ENCODE measurements around the gene CASZ1. TPM values are rescaled to one million over a fixed set of nuclear protein-coding genes. Genes with fewer than 3 reads are reported as not detected.
A peak's percentile ranks its signal among the peaks of the same experiment; 100 is the strongest.

Gene CASZ1
- polyA plus RNA-seq, 4 donors = 13.5 to 23.0 (median 14.5) TPM

- no peak overlapping the region for H3K27ac ChIP-seq (ENCODE audit: low read depth in 1 of 3, low read length in 2 of 3)
- H3K4me3 ChIP-seq (ENCODE audit: low read depth in 1 of 3, low read length in 3 of 3) = no peak overlapping the region
- DNase-seq (no peak), FAIRE-seq (no peak)
- whole genome bisulfite sequencing, 3 donors = 69 to 70% (median 69%) methylated on average over 4 of the region's 4 CpGs
- H3K27me3 ChIP-seq (ENCODE audit: control insufficient read depth in 3 of 3, insufficient read depth in 3 of 3, low read length in 3 of 3) = peaks cover 0 to 2% (median 0%) of the 10 kb centered on the region in 3 donors
- H3K9me3 ChIP-seq (ENCODE audit: control insufficient read depth in 2 of 2, insufficient read depth in 1 of 2, low read depth in 1 of 2, low read length in 1 of 2) = no peaks in the 10 kb centered on the region
- H3K4me1 ChIP-seq (ENCODE audit: control insufficient read depth in 3 of 3, insufficient read depth in 2 of 3, low read depth in 1 of 3, low read length in 2 of 3) = peaks cover 0 to 15% (median 7%) of the 10 kb centered on the region in 3 donors
- H3K36me3 ChIP-seq (ENCODE audit: control insufficient read depth in 3 of 3, insufficient read depth in 2 of 3, low read depth in 1 of 3, low read length in 3 of 3) = peaks cover 0 to 69% (median 2%) of the 10 kb centered on the region in 3 donors
These were observed 45.3 kb downstream of the CASZ1 start for GRCh38 chr1:10751160-10751559.

- no peak overlapping the region for H3K4me3 ChIP-seq (ENCODE audit: low read depth in 1 of 3, low read length in 3 of 3)
- no peaks in the 10 kb centered on the region for H3K9me3 ChIP-seq (ENCODE audit: control insufficient read depth in 2 of 2, insufficient read depth in 1 of 2, low read depth in 1 of 2, low read length in 1 of 2)
- no peak for DNase-seq
- 77 to 83% (median 82%) methylated on average over 18 of the region's 18 CpGs for WGBS, 3 donors
- FAIRE-seq = no peak
- H3K27me3 ChIP-seq (ENCODE audit: control insufficient read depth in 3 of 3, insufficient read depth in 3 of 3, low read length in 3 of 3) = no peaks in the 10 kb centered on the region
- peaks cover 0 to 41% (median 0%) of the 10 kb centered on the region in 3 donors for H3K36me3 ChIP-seq (ENCODE audit: control insufficient read depth in 3 of 3, insufficient read depth in 2 of 3, low read depth in 1 of 3, low read length in 3 of 3)
- H3K27ac ChIP-seq (ENCODE audit: low read depth in 1 of 3, low read length in 2 of 3) = peak overlapping the region in 1 of 3 donors; percentile 61
- peaks cover 2 to 29% (median 13%) of the 10 kb centered on the region in 3 donors for H3K4me1 ChIP-seq (ENCODE audit: control insufficient read depth in 3 of 3, insufficient read depth in 2 of 3, low read depth in 1 of 3, low read length in 2 of 3)
These were observed 50.5 kb downstream of the CASZ1 start for GRCh38 chr1:10745886-10746455.

DNA sequence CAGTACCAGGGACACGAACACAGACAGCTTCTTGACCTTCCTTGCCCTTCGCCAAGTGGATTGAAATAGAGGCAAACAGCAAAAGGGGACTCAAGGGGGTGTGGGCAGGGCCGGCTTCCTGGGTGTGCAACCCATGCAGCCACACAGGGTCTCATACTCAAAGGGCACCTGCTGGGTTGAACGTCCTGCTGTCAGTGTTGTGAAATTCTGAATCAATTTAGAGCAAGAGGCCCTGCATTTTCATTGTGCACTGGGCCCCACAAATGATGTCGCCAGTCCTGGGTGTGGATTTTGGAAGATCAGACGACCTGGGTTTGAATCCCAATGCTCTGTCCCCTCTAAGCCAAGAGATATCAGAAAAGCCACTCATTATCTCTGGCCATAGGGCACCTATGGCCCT lies 51.1 kb downstream of the CASZ1 start:
- peaks cover 0 to 44% (median 0%) of the 10 kb centered on the region in 3 donors for H3K36me3 ChIP-seq (ENCODE audit: control insufficient read depth in 3 of 3, insufficient read depth in 2 of 3, low read depth in 1 of 3, low read length in 3 of 3)
- DNase-seq = peak in 1 of 2 donors; percentile 35
- H3K9me3 ChIP-seq (ENCODE audit: control insufficient read depth in 2 of 2, insufficient read depth in 1 of 2, low read depth in 1 of 2, low read length in 1 of 2) = no peaks in the 10 kb centered on the region
- H3K27ac ChIP-seq (ENCODE audit: low read depth in 1 of 3, low read length in 2 of 3) = peak overlapping the region in 1 of 3 donors; percentile 61
- WGBS, 3 donors = 34 to 70% (median 44%) methylated on average over 6 of the region's 6 CpGs
- H3K27me3 ChIP-seq (ENCODE audit: control insufficient read depth in 3 of 3, insufficient read depth in 3 of 3, low read length in 3 of 3) = no peaks in the 10 kb centered on the region
- H3K4me3 ChIP-seq (ENCODE audit: low read depth in 1 of 3, low read length in 3 of 3) = no peak overlapping the region
- peaks cover 2 to 29% (median 13%) of the 10 kb centered on the region in 3 donors for H3K4me1 ChIP-seq (ENCODE audit: control insufficient read depth in 3 of 3, insufficient read depth in 2 of 3, low read depth in 1 of 3, low read length in 2 of 3)
- FAIRE-seq = no peak

DNA sequence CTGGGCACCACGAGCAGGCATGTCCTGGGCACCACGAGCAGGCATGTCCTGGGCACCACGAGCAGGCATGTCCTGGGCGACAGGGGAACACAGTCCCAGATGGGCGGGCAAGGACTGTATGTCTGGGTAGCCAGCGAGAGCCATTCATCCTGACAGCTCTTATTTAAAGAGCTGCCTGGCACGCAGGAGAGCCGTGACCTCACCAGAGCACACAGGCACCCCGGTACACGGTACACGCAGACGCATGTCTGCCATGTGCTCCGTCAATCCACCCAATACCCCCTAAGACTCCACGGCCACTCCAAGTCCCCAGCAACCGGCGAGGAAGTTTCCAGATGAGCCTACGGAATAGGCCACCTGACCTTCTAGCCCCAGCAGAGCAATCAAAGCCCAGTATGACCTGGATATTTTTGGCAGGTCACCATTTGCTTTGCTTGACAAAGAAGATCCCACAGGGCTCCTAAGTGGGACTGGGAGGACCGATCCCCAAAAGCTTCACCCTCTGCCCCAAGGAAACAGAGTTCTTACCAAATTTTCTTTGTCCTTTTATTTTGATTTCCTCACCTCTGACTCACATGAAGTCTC lies 51.7 kb downstream of the CASZ1 start:
- FAIRE-seq = no peak
- Histone ChIP-seq H3K9me3 (ENCODE audit: control insufficient read depth in 2 of 2, insufficient read depth in 1 of 2, low read depth in 1 of 2, low read length in 1 of 2) (no peaks in the 10 kb centered on the region), H3K27ac (ENCODE audit: low read depth in 1 of 3, low read length in 2 of 3) (peak overlapping the region in 1 of 3 donors; percentile 61), H3K4me3 (ENCODE audit: low read depth in 1 of 3, low read length in 3 of 3) (no peak overlapping the region), H3K36me3 (ENCODE audit: control insufficient read depth in 3 of 3, insufficient read depth in 2 of 3, low read depth in 1 of 3, low read length in 3 of 3) (peaks cover 0 to 41% (median 0%) of the 10 kb centered on the region in 3 donors), H3K4me1 (ENCODE audit: control insufficient read depth in 3 of 3, insufficient read depth in 2 of 3, low read depth in 1 of 3, low read length in 2 of 3) (peaks cover 2 to 35% (median 15%) of the 10 kb centered on the region in 3 donors), H3K27me3 (ENCODE audit: control insufficient read depth in 3 of 3, insufficient read depth in 3 of 3, low read length in 3 of 3) (no peaks in the 10 kb centered on the region)
- WGBS, 3 donors = 19 to 81% (median 46%) methylated on average over 16 to 18 of the region's 18 CpGs
- peak in 1 of 2 donors; percentile 41 for DNase-seq

DNA sequence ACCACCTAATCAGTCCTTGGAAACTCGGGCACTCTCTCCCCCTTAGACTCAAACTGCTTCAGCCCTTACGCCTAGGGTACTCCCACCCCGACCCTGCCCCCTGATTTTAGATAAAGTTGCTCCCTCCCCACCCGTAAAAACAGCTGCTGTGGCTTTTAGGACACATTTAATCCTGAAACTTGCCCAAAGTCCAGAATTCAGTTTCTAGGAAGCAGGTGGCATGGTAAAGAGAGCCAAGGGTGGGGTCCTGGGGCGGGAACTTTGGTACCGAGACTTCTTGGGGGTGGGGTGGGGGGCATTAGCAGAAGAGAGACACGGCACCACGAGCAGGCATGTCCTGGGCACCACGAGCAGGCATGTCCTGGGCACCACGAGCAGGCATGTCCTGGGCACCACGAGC lies 52.4 kb downstream of the CASZ1 start:
- H3K27me3 ChIP-seq (ENCODE audit: control insufficient read depth in 3 of 3, insufficient read depth in 3 of 3, low read length in 3 of 3) = no peaks in the 10 kb centered on the region
- 14 to 38% (median 21%) methylated on average over 8 to 11 of the region's 11 CpGs for WGBS, 3 donors
- H3K9me3 ChIP-seq (ENCODE audit: control insufficient read depth in 2 of 2, insufficient read depth in 1 of 2, low read depth in 1 of 2, low read length in 1 of 2) = no peaks in the 10 kb centered on the region
- H3K27ac ChIP-seq (ENCODE audit: low read depth in 1 of 3, low read length in 2 of 3) = no peak overlapping the region
- peak in 1 of 2 donors; percentile 82 for DNase-seq
- H3K36me3 ChIP-seq (ENCODE audit: control insufficient read depth in 3 of 3, insufficient read depth in 2 of 3, low read depth in 1 of 3, low read length in 3 of 3) = peaks cover 0 to 40% (median 0%) of the 10 kb centered on the region in 3 donors
- no peak overlapping the region for H3K4me3 ChIP-seq (ENCODE audit: low read depth in 1 of 3, low read length in 3 of 3)
- H3K4me1 ChIP-seq (ENCODE audit: control insufficient read depth in 3 of 3, insufficient read depth in 2 of 3, low read depth in 1 of 3, low read length in 2 of 3) = peaks cover 2 to 43% (median 18%) of the 10 kb centered on the region in 3 donors
- FAIRE-seq = no peak

DNA sequence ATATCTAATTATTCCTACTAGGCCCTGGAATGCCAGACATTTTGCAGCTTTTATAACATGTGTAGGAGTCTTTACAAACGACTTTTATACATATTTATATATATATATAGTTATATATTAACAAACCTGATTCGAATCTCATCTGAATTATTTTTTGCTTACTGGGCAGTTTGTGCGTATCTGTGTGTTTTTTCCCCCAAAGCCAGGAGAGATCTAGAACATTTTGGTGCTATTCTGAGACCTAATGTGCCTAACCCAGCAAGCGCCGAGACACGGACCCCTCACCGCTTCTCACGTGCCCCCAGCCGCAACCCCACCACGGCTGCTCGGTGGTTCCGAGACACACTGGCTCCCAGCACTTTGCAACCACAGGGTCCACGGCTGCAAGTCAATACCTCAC lies 54.8 kb downstream of the CASZ1 start:
- Histone ChIP-seq H3K4me3 (ENCODE audit: low read depth in 1 of 3, low read length in 3 of 3) (no peak overlapping the region), H3K27me3 (ENCODE audit: control insufficient read depth in 3 of 3, insufficient read depth in 3 of 3, low read length in 3 of 3) (no peaks in the 10 kb centered on the region), H3K9me3 (ENCODE audit: control insufficient read depth in 2 of 2, insufficient read depth in 1 of 2, low read depth in 1 of 2, low read length in 1 of 2) (no peaks in the 10 kb centered on the region), H3K36me3 (ENCODE audit: control insufficient read depth in 3 of 3, insufficient read depth in 2 of 3, low read depth in 1 of 3, low read length in 3 of 3) (peaks cover 0 to 22% (median 0%) of the 10 kb centered on the region in 3 donors), H3K27ac (ENCODE audit: low read depth in 1 of 3, low read length in 2 of 3) (no peak overlapping the region), H3K4me1 (ENCODE audit: control insufficient read depth in 3 of 3, insufficient read depth in 2 of 3, low read depth in 1 of 3, low read length in 2 of 3) (peaks cover 2 to 61% (median 21%) of the 10 kb centered on the region in 3 donors)
- FAIRE-seq (no peak), DNase-seq (no peak)
- 73 to 85% (median 78%) methylated on average over 13 of the region's 13 CpGs for WGBS, 3 donors

- Histone ChIP-seq H3K27me3 (ENCODE audit: control insufficient read depth in 3 of 3, insufficient read depth in 3 of 3, low read length in 3 of 3) (no peaks in the 10 kb centered on the region), H3K36me3 (ENCODE audit: control insufficient read depth in 3 of 3, insufficient read depth in 2 of 3, low read depth in 1 of 3, low read length in 3 of 3) (peaks cover 0 to 17% (median 0%) of the 10 kb centered on the region in 3 donors), H3K27ac (ENCODE audit: low read depth in 1 of 3, low read length in 2 of 3) (peak overlapping the region in 2 of 3 donors; percentile 12 to 87), H3K4me1 (ENCODE audit: control insufficient read depth in 3 of 3, insufficient read depth in 2 of 3, low read depth in 1 of 3, low read length in 2 of 3) (peaks cover 2 to 56% (median 13%) of the 10 kb centered on the region in 3 donors), H3K4me3 (ENCODE audit: low read depth in 1 of 3, low read length in 3 of 3) (no peak overlapping the region), H3K9me3 (ENCODE audit: control insufficient read depth in 2 of 2, insufficient read depth in 1 of 2, low read depth in 1 of 2, low read length in 1 of 2) (no peaks in the 10 kb centered on the region)
- no peak for FAIRE-seq
- WGBS, 3 donors = 59 to 81% (median 65%) methylated on average over 6 of the region's 6 CpGs
- no peak for DNase-seq
These were observed 56.3 kb downstream of the CASZ1 start for GRCh38 chr1:10740123-10740522.

DNA sequence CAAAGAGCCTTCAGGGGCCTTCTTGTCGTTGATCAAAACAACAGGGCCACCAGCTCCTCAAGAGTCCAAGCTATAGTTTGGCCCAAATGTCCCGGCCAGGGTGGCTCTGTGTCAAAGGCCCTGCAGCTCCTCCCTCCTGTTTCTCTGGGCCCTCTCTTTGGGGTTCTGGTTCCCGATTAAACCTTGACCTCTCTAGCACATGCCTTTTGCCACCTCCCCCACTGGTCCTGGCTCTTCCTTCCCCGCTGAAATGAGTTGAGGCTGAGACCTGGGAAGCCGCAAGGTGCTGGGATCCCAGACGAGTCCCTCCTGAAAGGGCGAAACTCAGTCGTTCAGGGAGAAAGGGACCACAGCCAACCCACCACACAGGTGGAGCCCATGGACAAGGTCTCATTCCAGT lies 56.9 kb downstream of the CASZ1 start:
- DNase-seq (peak; percentile 39 to 77), FAIRE-seq (no peak)
- no peaks in the 10 kb centered on the region for H3K9me3 ChIP-seq (ENCODE audit: control insufficient read depth in 2 of 2, insufficient read depth in 1 of 2, low read depth in 1 of 2, low read length in 1 of 2)
- H3K4me3 ChIP-seq (ENCODE audit: low read depth in 1 of 3, low read length in 3 of 3) = no peak overlapping the region
- peaks cover 0 to 14% (median 0%) of the 10 kb centered on the region in 3 donors for H3K36me3 ChIP-seq (ENCODE audit: control insufficient read depth in 3 of 3, insufficient read depth in 2 of 3, low read depth in 1 of 3, low read length in 3 of 3)
- WGBS, 3 donors = 34 to 69% (median 44%) methylated on average over 8 of the region's 8 CpGs
- peak overlapping the region; percentile 10 to 87 (median 12) for H3K27ac ChIP-seq (ENCODE audit: low read depth in 1 of 3, low read length in 2 of 3)
- H3K4me1 ChIP-seq (ENCODE audit: control insufficient read depth in 3 of 3, insufficient read depth in 2 of 3, low read depth in 1 of 3, low read length in 2 of 3) = peaks cover 2 to 50% (median 14%) of the 10 kb centered on the region in 3 donors
- H3K27me3 ChIP-seq (ENCODE audit: control insufficient read depth in 3 of 3, insufficient read depth in 3 of 3, low read length in 3 of 3) = no peaks in the 10 kb centered on the region
